Type B pancreatic cell (in vitro differentiated cells): ENCODE measurements around the gene TRABD2A. TPM values are rescaled to one million over a fixed set of nuclear protein-coding genes. Genes with fewer than 3 reads are reported as not detected.

Experiments used
- DNase-seq: peaks from one replicate; pipeline ENCODE4 v3.0.0; 2021; ENCODE audit warnings: mixed read lengths; ENCODE audit not compliant: unreplicated experiment; ENCODE audit errors: extremely low spot score
- H3K27ac Mint-ChIP-seq: 2 replicates; pipeline ENCODE4 v1.8.0; 2021; ENCODE audit warnings: mild to moderate bottlenecking, mixed read lengths
- H3K27me3 Mint-ChIP-seq: 2 replicates; pipeline ENCODE4 v1.8.0; 2021; ENCODE audit warnings: mixed read lengths
- H3K36me3 Mint-ChIP-seq: 2 replicates; pipeline ENCODE4 v1.8.0; 2021; ENCODE audit warnings: mixed read lengths
- H3K4me1 Mint-ChIP-seq: one replicate; pipeline ENCODE4 v1.8.0; 2021; ENCODE audit warnings: mixed read lengths; ENCODE audit not compliant: unreplicated experiment
- H3K4me3 Mint-ChIP-seq: 2 replicates; pipeline ENCODE4 v1.8.0; 2021; ENCODE audit warnings: mild to moderate bottlenecking, mixed read lengths
- H3K9me3 Mint-ChIP-seq: 2 replicates; pipeline ENCODE4 v1.8.0; 2021; ENCODE audit warnings: mixed read lengths
- CTCF ChIP-seq: fragments of 200-600 bp; sonication (generic); conservative IDR thresholded peaks from 2 replicates; pipeline ENCODE4 v1.5.0; 2021; ENCODE audit warnings: antibody characterized with exemption, mild to moderate bottlenecking
- total RNA-seq: library from RNA; stranded (reverse); gene quantifications from 2 replicates; pipeline ENCODE4 v1.2.1, GENCODE V29; 2021; ENCODE audit warnings: low replicate concordance

The TRABD2A gene
- total RNA-seq, 1 donor from 2014 or later: 3.3 TPM

GRCh38 chr2:84816426-84817026 is 64.4 kb downstream of the TRABD2A start:
- H3K27ac Mint-ChIP-seq: no peak overlapping the region
- no peaks in the 10 kb centered on the region for H3K4me1 Mint-ChIP-seq
- H3K4me3 Mint-ChIP-seq: no peak overlapping the region
- no peaks in the 10 kb centered on the region for H3K9me3 Mint-ChIP-seq
- TF ChIP-seq CTCF: no peak
- H3K36me3 Mint-ChIP-seq: no peaks in the 10 kb centered on the region
- DNase-seq: no peak
- no peaks in the 10 kb centered on the region for H3K27me3 Mint-ChIP-seq

- Mint-ChIP-seq H3K9me3 (no peaks in the 10 kb centered on the region), H3K36me3 (no peaks in the 10 kb centered on the region), H3K4me3 (no peak overlapping the region), H3K27me3 (no peaks in the 10 kb centered on the region), H3K27ac (no peak overlapping the region), H3K4me1 (no peaks in the 10 kb centered on the region)
- TF ChIP-seq CTCF: no peak
- no peak for DNase-seq
Measured at GRCh38 chr2:84815146-84815545, 65.7 kb downstream of the TRABD2A start.

- Mint-ChIP-seq H3K4me3 (no peak overlapping the region), H3K27ac (no peak overlapping the region), H3K36me3 (no peaks in the 10 kb centered on the region), H3K27me3 (peaks cover 3% of the 10 kb centered on the region), H3K9me3 (no peaks in the 10 kb centered on the region), H3K4me1 (no peaks in the 10 kb centered on the region)
- no peak for TF ChIP-seq CTCF
- DNase-seq: no peak
Measured at GRCh38 chr2:84811839-84812431, 68.9 kb downstream of the TRABD2A start.

GRCh38 chr2:84808279-84808678 is 72.6 kb downstream of the TRABD2A start:
- Mint-ChIP-seq H3K36me3 (no peaks in the 10 kb centered on the region), H3K4me3 (no peak overlapping the region), H3K27ac (no peak overlapping the region), H3K27me3 (peaks cover 3% of the 10 kb centered on the region), H3K9me3 (no peaks in the 10 kb centered on the region), H3K4me1 (no peaks in the 10 kb centered on the region)
- TF ChIP-seq CTCF: no peak
- DNase-seq: no peak

- no peak overlapping the region for H3K27ac Mint-ChIP-seq
- peaks cover 3% of the 10 kb centered on the region for H3K27me3 Mint-ChIP-seq
- no peak overlapping the region for H3K4me3 Mint-ChIP-seq
- H3K9me3 Mint-ChIP-seq: no peaks in the 10 kb centered on the region
- no peaks in the 10 kb centered on the region for H3K4me1 Mint-ChIP-seq
- no peak for DNase-seq
- H3K36me3 Mint-ChIP-seq: no peaks in the 10 kb centered on the region
- TF ChIP-seq CTCF: no peak
Measured at GRCh38 chr2:84807063-84807485, 73.8 kb downstream of the TRABD2A start.
